Hepatocyte (in vitro differentiated cells): ENCODE data around the gene YIPF2.

Source experiments
- CTCF ChIP-seq: fragments of 200-600 bp; sonication (generic); IDR thresholded peaks from 2 replicates; pipeline ENCODE4 v1.5.1; 2016; ENCODE audit warnings: antibody characterized with exemption, mild to moderate bottlenecking; ENCODE audit not compliant: poor library complexity
- EZH2 ChIP-seq: fragments of 200-600 bp; sonication (generic); IDR thresholded peaks from 2 replicates; pipeline ENCODE4 v1.6.1; 2016; ENCODE audit warnings: antibody characterized with exemption, mild to moderate bottlenecking, borderline replicate concordance
- EZH2phosphoT487 ChIP-seq: fragments of 200-600 bp; sonication (generic); IDR thresholded peaks from one replicate; pipeline ENCODE4 v1.6.1; 2018; ENCODE audit warnings: antibody characterized with exemption, mild to moderate bottlenecking, low read depth, moderate library complexity; ENCODE audit not compliant: unreplicated experiment, severe bottlenecking

- TF ChIP-seq CTCF: no peak
- no peak for TF ChIP-seq EZH2phosphoT487
- no peak for TF ChIP-seq EZH2
Observed at GRCh38 chr19:10923260-10924112, 5.0 kb downstream of the YIPF2 start.
